Stimulated activated CD8-positive, alpha-beta memory T cell treated with anti-CD3 and anti-CD28 coated beads, Interleukin-4, amount 100 ng/mL, for 4 hours (primary cell): ENCODE results near the gene CMTM1.
"Not testable (repeated sequence)": the region's sequence is repeated elsewhere in the genome, so short reads cannot be mapped to it uniquely, and the experiment has no call there.

Experiments
- DNase-seq, 2 donors: peaks; one replicate each; pipeline ENCODE4 v3.0.0-alpha.2; 2020; ENCODE audit warnings: low read depth in 2 of 2, low spot score in 1 of 2

The CMTM1 gene

GRCh38 chr16:66561381-66562080 lies 4.7 kb upstream of the CMTM1 start:
- no peak for DNase-seq

- DNase-seq, result no peak
Measured at GRCh38 chr16:66562409-66562808, 3.8 kb upstream of the CMTM1 start.

- no peak for DNase-seq
Measured at GRCh38 chr16:66562986-66563385, 3.3 kb upstream of the CMTM1 start.

- no peak for DNase-seq
Measured at GRCh38 chr16:66563574-66564334, 2.5 kb upstream of the CMTM1 start.

- DNase-seq, result not testable (repeated sequence)
Measured at GRCh38 chr16:66567270-66567669, 1.0 kb downstream of the CMTM1 start.

GRCh38 chr16:66568355-66568754 lies 2.1 kb downstream of the CMTM1 start:
- DNase-seq, result no peak

GRCh38 chr16:66569131-66569530 lies 2.9 kb downstream of the CMTM1 start:
- DNase-seq, result no peak

- DNase-seq, result no peak
Measured at GRCh38 chr16:66569827-66570405, 3.7 kb downstream of the CMTM1 start.

- no peak for DNase-seq
Measured at GRCh38 chr16:66572356-66572755, 6.1 kb downstream of the CMTM1 start.

- DNase-seq, result no peak
Measured at GRCh38 chr16:66574081-66574480, 7.8 kb downstream of the CMTM1 start.

- no peak for DNase-seq
Measured at GRCh38 chr16:66574531-66574930, 8.3 kb downstream of the CMTM1 start.

- DNase-seq, result no peak
Measured at GRCh38 chr16:66575060-66575459, 8.8 kb downstream of the CMTM1 start.

GRCh38 chr16:66576296-66576695 lies 10.1 kb downstream of the CMTM1 start:
- no peak for DNase-seq

GRCh38 chr16:66578651-66579531 lies 12.7 kb downstream of the CMTM1 start, which contains the start of gene CMTM2:
Gene CMTM2 (plus strand): TSS chr16:66579463. CDS start chr16:66579608, 145 bp downstream.
- DNase-seq, result no peak

GRCh38 chr16:66580605-66581209 lies 14.5 kb downstream of the CMTM1 start:
- no peak for DNase-seq

GRCh38 chr16:66581246-66581952 lies 15.2 kb downstream of the CMTM1 start:
- DNase-seq, result no peak

GRCh38 chr16:66585481-66586239 lies 19.4 kb downstream of the CMTM1 start:
- no peak for DNase-seq

GRCh38 chr16:66587881-66588600 lies 21.8 kb downstream of the CMTM1 start:
- DNase-seq, result no peak
